SK-N-SH (cell line): ENCODE measurements around the gene DYNLT1. TPM values are rescaled to one million over a fixed set of nuclear protein-coding genes. Genes with fewer than 3 reads are reported as not detected.
A peak's percentile ranks its signal among the peaks of the same experiment; 100 is the strongest.

ENCODE experiments used
- CTCF ChIA-PET: fragments of 300-600, 350-600 bp; formaldehyde crosslinking; extraction: SDS; loops from one replicate; lab custom pipeline; 2021; lab: Yijun Ruan, JAX
- POLR2A ChIA-PET: fragments of 350-600 bp; sonication (Branson Sonifier 250); formaldehyde crosslinking; extraction: SDS; loops from one replicate; lab custom pipeline; 2020; ENCODE audit warnings: antibody characterized with exemption, inconsistent platforms; lab: Yijun Ruan, JAX
- DNase-seq: peaks from one replicate; pipeline ENCODE4 v3.0.0; 2012
- H2AFZ ChIP-seq: fragments of 200-600 bp; sonication (generic); 2 replicates; pipeline ENCODE4 v1.8.1; 2016; ENCODE audit warnings: antibody characterized with exemption, mild to moderate bottlenecking, low read depth
- H3F3A ChIP-seq: fragments of 200-600 bp; sonication (generic); replicated peaks from 2 replicates; pipeline ENCODE3; 2016; ENCODE audit warnings: antibody characterized with exemption, mild to moderate bottlenecking; ENCODE audit not compliant: insufficient read depth
- H3K27ac ChIP-seq, 2 experiments: fragments of 200-500 bp in 1 of 2; fragments of 200-600 bp in 1 of 2; sonication (Bioruptor generic) in 1 of 2; sonication (generic), shearing (Covaris generic) in 1 of 2; 2 replicates each; pipeline versions ENCODE4 v1.5.1 to v1.6.1; 2014 to 2016; ENCODE audit warnings: low read depth in 2 of 2, inconsistent platforms in 1 of 2, low read length in 1 of 2, mild to moderate bottlenecking in 1 of 2, mixed read lengths in 1 of 2
- H3K27me3 ChIP-seq: fragments of 200-600 bp; sonication (generic), shearing (Covaris generic); 2 replicates; pipeline ENCODE4 v1.6.1; 2016; ENCODE audit warnings: mixed run types; ENCODE audit not compliant: insufficient read depth
- H3K36me3 ChIP-seq, 2 experiments: fragments of 200-500 bp in 1 of 2; fragments of 200-600 bp in 1 of 2; sonication (Bioruptor generic) in 1 of 2; sonication (generic) in 1 of 2; replicated peaks in 1 of 2; 2 replicates each; pipeline versions ENCODE3 to v1.5.1; 2014 to 2016; ENCODE audit warnings: low read length in 1 of 2, mild to moderate bottlenecking in 1 of 2; ENCODE audit not compliant: insufficient read depth in 2 of 2, control insufficient read depth in 1 of 2
- H3K4me1 ChIP-seq, 2 experiments: fragments of 200-500 bp in 1 of 2; fragments of 200-600 bp in 1 of 2; sonication (Bioruptor generic) in 1 of 2; sonication (generic), shearing (Covaris generic) in 1 of 2; 2 replicates each; pipeline versions ENCODE4 v1.5.1 to v1.6.1; 2014 to 2016; ENCODE audit warnings: low read depth in 1 of 2, low read length in 1 of 2, mixed run types in 1 of 2; ENCODE audit not compliant: insufficient read depth in 2 of 2, control insufficient read depth in 1 of 2
- H3K4me2 ChIP-seq: fragments of 200-600 bp; sonication (generic), shearing (Covaris generic); 2 replicates; pipeline ENCODE4 v1.6.1; 2017; ENCODE audit warnings: mixed run types
- H3K4me3 ChIP-seq, 2 experiments: fragments of 200-500 bp in 1 of 2; fragments of 200-600 bp in 1 of 2; sonication (Bioruptor generic) in 1 of 2; sonication (generic), shearing (Covaris generic) in 1 of 2; 2 replicates each; pipeline versions ENCODE4 v1.5.1 to v1.8.1; 2014 to 2016; ENCODE audit warnings: low read depth in 2 of 2, inconsistent platforms in 1 of 2, low read length in 1 of 2, mild to moderate bottlenecking in 1 of 2, mixed read lengths in 1 of 2, moderate library complexity in 1 of 2
- H3K79me2 ChIP-seq: fragments of 200-600 bp; sonication (generic); 2 replicates; pipeline ENCODE4 v1.8.1; 2017; ENCODE audit warnings: mild to moderate bottlenecking; ENCODE audit not compliant: insufficient read depth
- H3K9ac ChIP-seq: fragments of 200-600 bp; sonication (generic); 2 replicates; pipeline ENCODE4 v1.6.1; 2017; ENCODE audit warnings: mixed run types
- H3K9me2 ChIP-seq: fragments of 200-600 bp; sonication (generic); 2 replicates; pipeline ENCODE4 v1.6.1; 2017; ENCODE audit warnings: mixed run types
- H3K9me3 ChIP-seq: fragments of 200-600 bp; sonication (generic); 2 replicates; pipeline ENCODE4 v1.6.1; 2017; ENCODE audit warnings: mixed run types, mild to moderate bottlenecking, moderate library complexity
- H4K20me1 ChIP-seq: fragments of 200-600 bp; sonication (generic); 2 replicates; pipeline ENCODE4 v1.6.1; 2017; ENCODE audit warnings: mild to moderate bottlenecking, mixed run types; ENCODE audit not compliant: insufficient read depth
- CTCF ChIP-seq: fragments of 200-600 bp; sonication (generic); IDR thresholded peaks from 2 replicates; pipeline ENCODE4 v1.6.1; 2017; ENCODE audit warnings: antibody characterized with exemption, mild to moderate bottlenecking, moderate library complexity
- ELF1 ChIP-seq: IDR thresholded peaks from 2 replicates; pipeline ENCODE4 v1.4.0; 2012
- EP300 ChIP-seq, 2 experiments: IDR thresholded peaks; 2 replicates each; pipeline versions ENCODE4 v1.4.0 to v1.6.1; 2012; ENCODE audit warnings: borderline replicate concordance in 1 of 2, low read depth in 1 of 2, low read length in 1 of 2
- EZH2phosphoT487 ChIP-seq: fragments of 200-600 bp; sonication (generic); IDR thresholded peaks from 2 replicates; pipeline ENCODE4 v1.6.1; 2017; ENCODE audit warnings: low read depth, mixed run types, mild to moderate bottlenecking, antibody characterized with exemption, moderate library complexity, borderline replicate concordance
- FOXM1 ChIP-seq: IDR thresholded peaks from 2 replicates; pipeline ENCODE4 v1.4.0; 2012; ENCODE audit warnings: low read depth, mild to moderate bottlenecking
- GATA2 ChIP-seq: sonication (generic); formaldehyde crosslinking; IDR thresholded peaks from 2 replicates; pipeline ENCODE4 v1.5.0; 2020; ENCODE audit warnings: mild to moderate bottlenecking, missing genetic modification reagents
- IRF3 ChIP-seq: fragments of 150-350 bp; IDR thresholded peaks from 2 replicates; pipeline ENCODE4 v1.6.1; 2016; ENCODE audit warnings: mild to moderate bottlenecking, low read depth, low read length
- JUND ChIP-seq: IDR thresholded peaks from 2 replicates; pipeline ENCODE4 v1.4.0; 2012
- NRF1 ChIP-seq: IDR thresholded peaks from 2 replicates; pipeline ENCODE4 v1.6.1; 2012; ENCODE audit warnings: low read depth, mild to moderate bottlenecking, low read length
- POLR2AphosphoS5 ChIP-seq: IDR thresholded peaks from 2 replicates; pipeline ENCODE4 v1.6.1; 2012; ENCODE audit warnings: low read depth, low read length
- RAD21 ChIP-seq: IDR thresholded peaks from 2 replicates; pipeline ENCODE4 v1.6.1; 2012; ENCODE audit warnings: mild to moderate bottlenecking, low read length
- RCOR1 ChIP-seq: fragments of 150-350 bp; IDR thresholded peaks from 2 replicates; pipeline ENCODE4 v1.6.1; 2017; ENCODE audit warnings: antibody characterized with exemption, low read length
- RFX5 ChIP-seq: IDR thresholded peaks from 2 replicates; pipeline ENCODE4 v1.6.1; 2012; ENCODE audit warnings: mild to moderate bottlenecking, improper control_type of control experiment, low read length
- SIN3A ChIP-seq: IDR thresholded peaks from 2 replicates; pipeline ENCODE4 v1.6.1; 2012; ENCODE audit warnings: low read depth, mild to moderate bottlenecking, low read length, moderate library complexity, borderline replicate concordance
- SMC3 ChIP-seq: IDR thresholded peaks from 2 replicates; pipeline ENCODE4 v1.6.1; 2012; ENCODE audit warnings: low read depth, low read length, improper control_type of control experiment
- TAF1 ChIP-seq: IDR thresholded peaks from 2 replicates; pipeline ENCODE4 v1.6.1; 2012; ENCODE audit warnings: low read depth, mild to moderate bottlenecking, low read length, moderate library complexity, borderline replicate concordance
- TCF12 ChIP-seq: IDR thresholded peaks from 2 replicates; pipeline ENCODE4 v1.4.0; 2012
- YY1 ChIP-seq: IDR thresholded peaks from 2 replicates; pipeline ENCODE4 v1.4.0; 2012; ENCODE audit warnings: low read depth, mild to moderate bottlenecking
- WGBS: methylation state at CpG from one replicate; pipeline ENCODE4 v1.1.6; 2017; ENCODE audit warnings: low lambda C conversion rate; 5-methylcytosine and 5-hydroxymethylcytosine counted together
- polyA plus RNA-seq, 3 experiments: library from polyadenylated mRNA; depleted of rRNA; stranded (reverse); fragments of >200 nt; gene quantifications; 2 replicates each; pipeline ENCODE4 v1.2.3, GENCODE V29; 2012
- TF ChIP-seq, protein P1 (sequence below): fragments of 150-350 bp; IDR thresholded peaks from 2 replicates; pipeline ENCODE4 v1.6.1; 2017; ENCODE audit warnings: antibody characterized with exemption, low read length, low read depth, borderline replicate concordance

Gene DYNLT1
- polyA plus RNA-seq, 1 of the 3 experiments (the other 2 are of a cell fraction): 306 TPM

GRCh38 chr6:158674342-158675131 lies 30.0 kb upstream of the DYNLT1 start:
- H3K4me3 ChIP-seq: no peak overlapping the region
- no peaks in the 10 kb centered on the region for H3K79me2 ChIP-seq
- H4K20me1 ChIP-seq: no peaks in the 10 kb centered on the region
- H3K27ac ChIP-seq: no peak overlapping the region; a peak in 1 of 4 replicates
- DNase-seq: peak; percentile 43
- 79% methylated on average over 14 of the region's 14 CpGs for WGBS
- TF ChIP-seq GATA2 (CRISPR knock-in tag) (peak; percentile 42; the same call in 1 of the 2 replicates), EP300 (IDR thresholded peaks at IDR 0.05; ENCODE audit: borderline replicate concordance in 1 of 2, low read depth in 1 of 2, low read length in 1 of 2) (peak in 1 of 2 experiments; percentile 31; a peak in 1 of 4 replicates), IRF3 (no peak)
- CTCF ChIA-PET: interaction anchor here (1.0 to 1.5 kb wide), 5 partner anchors 14 to 453 kb away, joined by 3 to 5 read pairs (median 3); no protein-coding TSS in a partner anchor
- POLR2A ChIA-PET: no interaction called here
- H3F3A ChIP-seq: peaks cover 4% of the 10 kb centered on the region
- no peaks in the 10 kb centered on the region for H3K9me3 ChIP-seq
- no peaks in the 10 kb centered on the region for H3K9me2 ChIP-seq
- H3K9ac ChIP-seq: no peak overlapping the region
- no peaks in the 10 kb centered on the region for H3K36me3 ChIP-seq
- H3K4me2 ChIP-seq: no peak overlapping the region
- peaks cover 0 to 3% of the 10 kb centered on the region in 2 experiments; a peak in 1 of 4 replicates for H3K4me1 ChIP-seq
- no peaks in the 10 kb centered on the region for H3K27me3 ChIP-seq
- no peak overlapping the region for H2AFZ ChIP-seq

DNA sequence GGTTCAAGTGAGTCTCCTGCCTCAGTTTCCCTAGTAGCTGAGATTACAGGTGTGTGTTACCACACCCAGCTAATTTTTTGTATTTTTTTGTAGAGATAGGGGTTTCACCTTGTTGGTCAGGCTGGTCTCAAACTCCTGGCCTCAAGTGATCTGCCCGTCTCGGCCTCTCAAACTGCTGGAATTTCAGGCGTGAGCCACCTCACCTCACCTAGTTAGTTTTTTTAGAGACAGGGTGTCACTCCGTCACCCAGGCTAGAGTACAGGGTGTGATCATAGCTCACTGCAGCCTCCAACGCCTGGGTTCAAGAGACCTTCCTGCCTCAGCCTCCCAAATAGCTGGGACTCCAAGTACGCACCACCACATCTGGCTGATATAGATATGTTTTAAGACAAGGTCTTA lies 28.2 kb upstream of the DYNLT1 start:
- Histone ChIP-seq H3K4me2 (no peak overlapping the region), H3K9me3 (no peaks in the 10 kb centered on the region), H3K9ac (no peak overlapping the region), H3K27me3 (no peaks in the 10 kb centered on the region), H3K79me2 (no peaks in the 10 kb centered on the region), H3F3A (peaks cover 4% of the 10 kb centered on the region), H3K4me3 (no peak overlapping the region), H3K36me3 (no peaks in the 10 kb centered on the region), H2AFZ (no peak overlapping the region), H3K9me2 (no peaks in the 10 kb centered on the region), H4K20me1 (no peaks in the 10 kb centered on the region), H3K27ac (no peak overlapping the region), H3K4me1 (peaks cover 0 to 3% of the 10 kb centered on the region in 2 experiments; a peak in 1 of 4 replicates)
- ChIA-PET CTCF (interaction anchor here (2.5 kb wide), 1 partner anchor 452 kb away, joined by 8 read pairs; no protein-coding TSS in a partner anchor), POLR2A (no interaction called here)
- no peak for DNase-seq
- TF ChIP-seq POLR2AphosphoS5 (no peak), GATA2 (CRISPR knock-in tag) (no peak), RAD21 (no peak), ELF1 (no peak), NRF1 (no peak), JUND (no peak), FOXM1 (no peak), RCOR1 (no peak), SMC3 (no peak), EZH2phosphoT487 (no peak), TCF12 (no peak), TAF1 (no peak), IRF3 (no peak), YY1 (no peak), CTCF (no peak), SIN3A (no peak), RFX5 (no peak)
- TF ChIP-seq, protein P1, sequence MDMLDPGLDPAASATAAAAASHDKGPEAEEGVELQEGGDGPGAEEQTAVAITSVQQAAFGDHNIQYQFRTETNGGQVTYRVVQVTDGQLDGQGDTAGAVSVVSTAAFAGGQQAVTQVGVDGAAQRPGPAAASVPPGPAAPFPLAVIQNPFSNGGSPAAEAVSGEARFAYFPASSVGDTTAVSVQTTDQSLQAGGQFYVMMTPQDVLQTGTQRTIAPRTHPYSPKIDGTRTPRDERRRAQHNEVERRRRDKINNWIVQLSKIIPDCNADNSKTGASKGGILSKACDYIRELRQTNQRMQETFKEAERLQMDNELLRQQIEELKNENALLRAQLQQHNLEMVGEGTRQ: no peak
- 98% methylated on average over 4 of the region's 6 CpGs for WGBS
